ENCODE results near the gene KCNG2.

KCNG2 gene

DNA sequence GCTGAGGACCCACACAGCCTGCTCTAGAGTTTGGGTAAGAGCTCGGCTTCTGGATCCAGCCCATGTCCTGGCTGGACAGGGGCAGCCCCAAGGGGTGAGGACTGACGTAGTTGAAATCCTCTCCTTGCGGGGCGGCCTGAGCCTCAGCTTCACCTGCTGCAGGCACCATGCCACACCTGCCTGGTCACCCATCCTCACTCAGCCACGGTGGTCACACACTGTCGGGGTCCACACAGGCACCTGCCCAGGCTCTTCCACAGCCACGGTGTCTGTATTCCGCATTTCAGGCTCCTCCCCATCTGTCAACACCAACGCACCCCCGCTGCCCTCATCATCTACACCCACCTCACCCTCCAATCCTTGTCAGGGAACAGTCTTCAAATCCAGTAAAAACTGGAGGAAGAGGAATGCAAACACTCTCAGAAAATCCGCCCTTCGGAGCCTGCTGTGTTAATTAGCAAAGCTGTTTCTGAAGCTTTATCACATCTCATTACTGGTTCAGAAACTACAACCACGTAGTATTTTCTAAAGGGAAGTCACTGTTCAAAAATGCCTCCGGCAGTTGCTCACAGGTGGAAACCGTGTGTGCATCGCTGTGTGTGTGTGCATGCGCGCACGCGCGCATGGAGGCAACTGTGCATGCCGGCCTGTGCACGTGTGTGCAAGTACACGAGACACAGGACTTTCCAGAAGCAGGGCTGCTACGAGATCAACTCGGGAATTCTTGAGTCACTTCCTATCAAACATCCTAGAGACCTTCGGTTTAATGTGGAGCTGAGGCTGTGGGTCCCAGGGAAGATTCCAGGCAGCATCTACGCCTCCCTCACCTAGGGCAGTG, 115.5 kb downstream of the KCNG2 start:
- no peak for DNase-seq

DNA sequence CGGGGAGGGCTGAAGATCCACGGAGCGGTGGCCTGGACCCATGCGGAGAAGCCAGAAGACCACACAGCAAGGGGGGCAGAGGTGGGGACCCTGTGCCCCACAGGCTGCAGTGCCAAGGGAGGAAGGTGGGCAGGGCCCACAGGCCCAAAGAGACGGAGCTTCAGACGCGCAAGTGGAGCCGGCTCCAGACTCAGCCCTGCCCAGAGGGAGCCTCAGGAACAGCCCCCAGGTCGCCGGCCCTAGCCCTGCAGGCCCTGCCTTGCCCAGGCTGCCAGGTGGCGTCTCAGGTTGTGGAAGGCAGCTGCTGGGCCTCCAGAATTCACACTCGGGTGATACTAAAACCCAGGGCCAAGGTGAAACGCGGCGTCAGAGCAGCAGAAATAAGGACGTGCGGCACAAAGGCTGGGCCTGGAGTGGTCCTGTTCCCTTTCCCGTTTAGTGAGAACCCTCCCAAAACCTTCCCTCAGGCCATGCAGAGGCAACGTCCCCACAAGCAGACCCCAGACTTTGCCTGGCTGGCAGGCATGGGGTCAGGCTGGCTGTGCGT, 116.9 kb downstream of the KCNG2 start:
- DNase-seq = no peak

DNA sequence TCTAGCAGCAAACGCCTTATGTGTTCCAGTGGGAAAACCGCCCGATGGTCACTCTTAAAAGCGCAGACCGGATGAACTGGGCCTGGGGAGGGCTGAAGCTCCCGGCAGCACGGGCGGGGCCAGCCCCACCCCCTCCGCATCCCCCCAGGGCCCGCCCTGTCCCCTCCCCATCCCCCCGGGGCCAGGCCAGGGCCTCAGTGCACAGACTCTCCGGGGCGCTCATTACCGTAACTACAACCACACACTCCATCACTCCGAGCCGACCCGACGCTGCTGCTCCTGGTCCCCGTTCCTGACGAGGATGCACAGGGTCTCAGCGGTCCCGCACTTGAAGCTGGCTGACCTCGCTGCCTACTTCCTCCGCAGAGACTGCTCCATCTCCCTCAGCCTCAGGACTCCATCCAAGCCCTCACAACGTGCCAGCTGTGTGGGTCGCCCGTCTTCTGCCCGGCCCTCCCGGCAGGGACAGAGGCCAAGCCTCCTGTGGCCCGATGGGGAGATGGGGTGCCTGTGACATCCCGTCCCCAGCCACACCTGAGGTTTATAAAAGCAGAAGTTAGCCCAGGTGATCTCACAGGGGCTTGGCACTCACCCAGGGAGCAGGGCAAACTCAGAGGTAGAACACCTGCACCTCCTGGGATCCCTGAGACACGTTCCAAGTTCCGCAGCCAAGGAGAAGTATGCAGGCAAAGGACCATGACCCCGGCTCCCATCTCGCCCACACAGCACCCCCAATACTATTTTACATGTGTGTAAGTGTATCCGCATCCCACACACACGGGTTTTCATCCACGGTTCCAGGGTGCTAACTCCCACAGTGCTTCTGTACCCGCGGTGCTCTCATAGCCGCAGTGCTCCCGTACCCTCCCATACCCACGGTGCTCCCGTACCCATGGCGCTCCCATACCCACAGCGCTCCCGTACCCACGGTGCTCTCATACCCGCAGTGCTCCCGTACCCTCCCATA, 117.7 kb downstream of the KCNG2 start:
- DNase-seq = no peak

DNA sequence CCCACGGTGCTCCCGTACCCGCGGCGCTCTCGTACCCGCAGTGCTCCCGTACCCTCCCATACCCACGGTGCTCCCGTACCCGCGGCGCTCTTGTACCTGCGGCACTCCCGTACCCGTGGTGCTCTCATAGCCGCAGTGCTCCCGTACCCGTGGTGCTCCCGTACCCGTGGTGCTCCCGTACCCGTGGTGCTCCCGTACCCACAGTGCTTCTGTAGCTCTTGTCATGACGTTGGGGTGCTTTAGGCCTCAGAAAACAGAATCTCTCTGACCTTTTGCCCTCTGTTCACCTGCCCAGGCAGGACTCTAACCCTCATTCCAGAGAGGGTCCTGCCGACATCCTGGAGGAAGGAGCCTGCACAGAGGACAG, 118.4 kb downstream of the KCNG2 start:
- DNase-seq = no peak

DNA sequence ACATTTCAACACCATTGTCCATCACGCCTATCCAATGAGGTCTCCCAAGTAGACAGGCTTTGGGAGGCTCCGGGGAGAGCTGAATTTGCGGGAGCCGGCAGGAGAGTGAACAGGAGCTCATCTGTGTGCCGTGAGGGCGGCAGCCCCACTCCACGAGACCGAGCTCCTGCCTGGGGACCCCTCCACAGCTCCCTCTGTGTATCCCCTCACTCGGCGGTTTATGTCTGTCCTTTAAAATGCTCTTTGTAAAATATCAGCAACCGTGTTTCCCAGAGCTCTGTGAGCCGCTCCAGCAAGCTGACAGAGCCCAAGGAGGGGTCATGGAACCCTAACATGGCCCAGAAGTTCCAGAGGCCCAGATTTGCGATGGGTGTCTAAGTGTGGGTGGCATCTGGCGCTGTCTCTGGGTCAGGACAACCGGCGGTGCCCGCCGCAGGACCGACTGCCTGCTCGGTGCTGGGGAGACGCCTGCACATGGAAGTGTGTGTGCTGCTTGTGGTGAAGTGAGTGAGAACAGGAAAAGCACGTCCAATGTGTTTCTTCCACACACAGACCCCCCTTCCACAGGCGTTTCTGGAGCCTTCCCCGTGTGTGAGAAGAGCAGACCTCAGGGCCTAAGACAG, 118.9 kb downstream of the KCNG2 start:
- DNase-seq = no peak

DNA sequence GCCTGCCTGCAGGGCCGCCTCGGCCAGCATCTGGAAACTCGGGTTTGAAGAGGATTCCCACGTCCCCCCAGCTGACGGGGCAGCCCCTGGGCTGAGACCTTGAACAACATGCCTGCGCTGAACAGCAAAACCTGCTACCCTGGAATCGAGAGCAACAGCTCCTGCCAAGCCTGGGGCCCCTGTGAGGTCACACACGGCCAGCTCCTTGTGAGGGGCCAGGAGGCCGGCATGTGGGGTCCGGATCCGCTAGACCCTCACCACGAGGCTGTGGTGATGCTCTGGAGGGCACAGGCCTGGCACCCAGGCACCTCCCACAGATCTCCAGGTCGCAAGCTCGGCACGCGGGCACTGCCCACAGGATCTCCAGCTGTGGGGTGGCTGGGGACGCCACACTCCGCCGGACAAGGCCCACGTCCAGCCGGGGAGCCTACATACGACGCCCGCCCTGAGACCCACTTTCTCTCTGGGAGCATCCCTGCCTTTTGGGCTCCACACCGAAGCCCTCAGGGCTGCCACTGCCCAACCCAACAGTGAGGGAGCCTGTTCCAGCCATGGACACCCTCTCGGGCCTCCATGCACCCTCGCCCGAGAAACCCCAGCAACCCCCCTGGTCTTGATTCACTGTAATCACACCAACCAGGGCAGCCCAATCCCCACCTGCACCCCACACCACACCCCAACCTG, 119.6 kb downstream of the KCNG2 start:
- DNase-seq = no peak

DNA sequence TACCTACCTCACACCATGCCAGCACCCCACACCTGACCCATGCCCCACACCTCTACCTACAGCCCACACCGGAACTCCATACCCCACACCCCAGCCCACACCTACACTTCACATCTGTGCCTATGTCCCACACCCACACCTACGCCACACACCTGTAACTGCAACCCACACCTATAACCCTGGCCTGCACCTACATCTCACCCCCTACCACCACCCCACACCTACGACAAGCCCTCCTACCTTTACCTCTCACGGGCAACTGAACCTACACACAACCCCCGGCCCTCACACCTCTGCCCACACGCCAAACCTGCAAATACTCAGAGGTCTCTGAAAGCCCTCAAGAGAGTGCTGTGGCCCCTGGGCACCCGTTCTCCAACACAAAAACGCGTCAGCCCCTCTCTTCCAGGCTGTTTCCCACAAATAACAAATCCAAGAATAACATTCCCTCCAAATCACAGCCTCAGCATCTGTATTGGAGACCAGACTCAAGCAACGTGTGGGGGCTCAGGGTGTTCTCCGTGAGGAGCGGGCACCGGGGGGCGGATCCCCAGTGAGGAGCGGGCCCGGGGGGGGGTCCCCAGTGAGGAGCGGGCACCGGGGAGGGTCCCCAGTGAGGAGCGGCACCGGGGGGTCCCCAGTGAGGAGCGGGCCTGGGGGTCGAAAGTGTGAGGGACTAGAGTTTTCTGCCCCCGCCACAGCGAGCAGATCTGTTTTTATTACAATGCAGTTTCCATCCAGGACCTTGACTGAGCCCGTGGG, 120.3 kb downstream of the KCNG2 start:
- no peak for DNase-seq

DNA sequence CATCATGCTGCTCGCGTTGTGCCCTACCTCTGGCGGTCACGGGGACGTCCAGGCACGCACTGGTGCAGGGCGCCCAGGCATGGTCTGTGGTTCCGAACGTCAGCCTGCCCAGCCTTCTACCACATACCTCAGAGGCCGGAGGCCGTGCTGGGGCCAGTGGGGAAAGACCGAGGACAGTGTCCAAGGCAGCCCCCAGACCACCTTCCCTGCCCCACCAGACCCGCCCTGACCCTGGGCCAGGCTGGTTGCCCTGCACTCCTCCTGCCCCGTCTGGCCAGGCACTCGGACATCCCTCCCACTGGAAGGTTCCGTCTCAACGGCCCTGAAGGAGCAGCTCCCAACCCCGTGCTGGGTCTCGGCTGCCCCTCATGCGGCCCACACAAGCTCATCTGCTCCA, 120.9 kb downstream of the KCNG2 start:
- DNase-seq = no peak

DNA sequence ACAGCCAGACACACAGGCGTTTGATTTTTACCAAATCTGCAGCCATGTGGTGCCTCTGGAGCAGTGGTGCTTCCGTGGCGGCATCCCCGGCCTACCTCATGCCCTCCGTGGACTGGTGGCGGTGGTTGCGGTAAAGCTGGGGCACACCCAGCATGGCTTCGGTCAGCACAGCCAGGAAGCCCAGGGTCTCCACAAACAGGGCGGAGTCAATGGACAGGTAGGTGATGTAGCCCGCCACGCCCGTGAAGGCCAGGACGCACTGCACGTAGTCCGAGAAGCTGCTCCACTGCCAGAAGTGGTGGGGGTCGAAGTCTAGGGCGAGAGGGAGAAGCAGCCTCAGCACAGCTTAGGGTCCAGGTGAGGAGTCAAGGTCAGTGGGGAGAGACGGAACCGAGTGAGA, 121.4 kb downstream of the KCNG2 start:
- DNase-seq = no peak

DNA sequence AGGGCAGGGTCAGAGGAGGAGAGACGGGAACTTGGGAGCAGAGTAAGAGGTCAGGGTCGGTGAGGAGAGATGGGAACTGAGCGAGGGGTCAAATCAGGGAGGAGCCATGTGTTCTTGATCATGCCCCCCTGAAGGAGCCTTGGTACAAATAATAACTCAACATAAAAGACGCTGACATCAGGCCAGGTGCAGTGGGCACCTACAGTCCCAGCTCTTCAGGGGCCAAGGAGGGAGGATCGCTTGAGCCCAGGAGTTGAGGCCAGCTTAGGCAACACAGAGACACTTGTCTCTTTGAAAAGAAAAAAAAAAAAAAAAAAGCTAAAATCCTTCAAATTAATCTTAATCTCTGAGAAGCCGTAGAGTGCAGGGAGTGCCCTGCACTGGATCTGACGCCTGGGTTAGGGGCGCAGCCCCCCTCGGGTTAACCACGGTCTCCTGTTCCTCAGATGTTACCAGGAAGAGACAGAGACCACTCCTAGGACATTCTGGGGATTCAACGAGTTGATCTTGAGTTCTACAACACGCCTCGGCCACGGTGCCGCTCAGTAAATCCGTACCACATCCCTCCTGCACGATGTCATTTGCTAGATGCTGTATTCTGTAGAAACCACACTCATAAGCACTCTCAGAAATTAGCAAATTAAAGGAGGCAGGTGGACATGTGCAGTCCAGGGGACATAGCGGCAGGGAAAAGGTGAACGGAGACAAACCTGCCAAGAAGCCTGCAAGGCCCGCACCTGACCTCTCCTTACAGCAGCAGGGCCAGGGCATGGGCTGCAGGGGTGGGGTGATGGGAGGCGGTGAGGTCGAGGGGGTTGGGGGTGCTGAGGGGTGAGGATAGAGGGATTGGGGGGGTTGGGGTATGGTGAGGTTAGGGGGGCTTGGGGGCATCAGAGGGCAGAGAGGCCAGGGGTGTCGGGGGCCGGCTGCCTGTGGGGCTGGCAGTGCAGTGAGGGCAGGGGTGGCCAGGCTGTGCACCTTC, 124.5 kb downstream of the KCNG2 start:
- DNase-seq = no peak

DNA sequence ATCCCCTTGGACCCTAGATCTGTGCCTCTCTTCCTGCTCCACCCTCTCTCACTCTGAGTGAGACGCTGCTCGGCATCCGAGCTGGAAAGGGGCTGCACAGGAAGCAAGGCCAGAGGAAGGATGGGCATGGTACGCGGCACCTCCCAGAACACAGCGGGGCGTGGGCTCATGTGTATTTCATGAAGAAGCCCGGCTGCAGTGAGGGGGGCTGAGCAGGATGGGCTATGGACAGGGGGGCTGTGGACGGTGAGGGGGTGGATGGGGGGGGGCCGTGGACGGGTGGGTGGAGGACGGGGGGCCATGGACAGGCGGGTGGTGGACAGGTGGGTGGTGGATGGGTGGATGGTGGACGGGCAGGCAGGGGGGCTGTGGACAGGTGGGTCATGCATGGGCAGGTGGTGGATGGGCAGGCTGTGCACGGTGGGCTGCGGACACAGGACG, 125.3 kb downstream of the KCNG2 start:
- DNase-seq = no peak

DNA sequence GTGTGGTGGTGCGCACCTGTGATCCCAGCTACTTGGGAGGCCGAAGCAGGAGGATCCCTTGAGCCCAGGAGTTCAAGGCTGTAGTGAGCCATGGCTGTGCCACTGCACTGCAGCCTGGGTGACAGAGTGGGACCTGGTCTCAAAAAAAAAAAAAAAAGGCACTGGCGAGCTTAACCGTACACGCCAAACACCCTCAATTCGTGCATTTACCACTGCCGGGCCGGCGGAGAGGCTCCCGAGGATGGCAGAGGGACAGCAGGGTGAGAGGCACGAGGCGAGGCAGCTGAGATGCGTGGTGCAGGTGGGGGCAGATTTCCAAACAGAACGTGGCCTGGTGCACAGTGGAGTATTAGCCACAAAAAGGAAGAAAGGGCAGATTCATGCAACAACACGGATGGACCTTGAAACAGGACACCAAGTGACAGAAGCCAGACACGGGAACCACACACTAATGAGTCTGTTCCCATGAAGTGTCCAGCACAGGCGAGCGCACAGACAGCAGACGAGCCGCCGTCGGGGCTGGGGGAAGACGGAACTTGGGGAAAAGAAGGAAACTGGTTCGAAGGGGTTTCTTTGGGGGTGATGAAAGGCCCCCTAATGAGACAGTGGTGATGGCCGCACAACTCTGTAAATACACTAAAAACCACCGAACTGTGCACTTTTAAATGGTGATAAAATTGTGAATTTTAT, 126.3 kb downstream of the KCNG2 start:
- DNase-seq = no peak

DNA sequence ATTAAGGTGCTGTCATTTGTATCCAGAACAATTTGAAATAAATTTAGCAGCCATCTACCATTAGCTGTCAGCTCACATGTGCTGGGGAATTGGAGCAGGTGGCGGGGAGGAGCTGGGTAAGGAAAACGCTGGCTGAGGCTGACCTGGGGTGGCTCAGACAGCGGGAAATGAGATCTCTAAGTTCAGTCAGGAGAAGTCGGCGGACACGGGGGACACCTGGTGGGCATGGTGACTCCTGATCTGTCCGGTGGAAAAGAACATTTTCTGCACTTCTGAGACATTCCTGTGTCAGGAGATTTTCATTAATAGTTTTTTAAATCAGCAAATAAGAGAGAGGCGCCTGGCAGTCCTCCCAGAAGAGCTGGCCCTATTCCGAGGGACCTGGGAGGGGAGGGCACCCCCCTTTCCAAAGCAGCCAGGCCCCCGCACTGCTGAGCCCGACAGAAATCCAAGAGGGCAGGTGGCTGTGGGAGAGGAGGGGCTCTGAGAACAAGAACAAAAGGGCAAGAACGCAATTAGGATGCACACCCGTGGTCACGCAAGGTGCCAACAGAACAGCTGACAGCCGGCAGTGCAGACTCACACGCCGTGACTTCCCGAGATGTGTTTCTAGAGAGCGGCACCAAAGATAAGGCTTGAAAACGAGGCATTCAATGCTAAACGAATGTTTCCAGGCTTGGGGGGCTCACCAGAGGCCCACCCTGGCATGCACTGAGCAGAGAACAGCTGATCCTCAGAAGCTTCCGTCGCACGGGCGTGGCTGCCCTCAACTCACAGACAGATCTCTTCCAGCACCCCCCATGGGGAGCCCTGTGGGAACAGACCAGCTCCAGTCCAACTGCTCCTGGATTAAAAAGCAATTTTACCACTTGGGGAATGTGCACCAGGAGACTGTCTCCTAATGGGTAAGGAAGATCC, 127.3 kb downstream of the KCNG2 start:
- DNase-seq = peak; percentile 38 to 62

DNA sequence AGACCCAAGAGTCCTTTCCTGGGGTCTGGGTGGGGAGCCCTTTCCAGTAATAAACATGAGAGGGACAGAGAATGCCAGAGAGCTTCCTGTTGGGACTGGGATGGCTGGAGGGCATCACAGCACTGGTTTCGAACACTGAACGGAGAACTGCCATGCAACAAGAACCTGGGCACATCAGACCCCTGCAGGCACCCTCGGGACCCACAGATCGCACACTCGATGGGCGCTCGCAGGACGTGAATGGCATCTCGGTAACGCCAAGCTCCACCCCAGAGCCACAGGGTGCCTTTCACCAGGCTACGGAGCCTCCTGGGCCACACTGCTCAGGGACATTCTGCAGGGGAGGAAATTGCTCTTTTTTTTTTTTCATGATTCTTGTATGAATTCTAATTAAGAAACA, 128.6 kb downstream of the KCNG2 start:
- no peak for DNase-seq

DNA sequence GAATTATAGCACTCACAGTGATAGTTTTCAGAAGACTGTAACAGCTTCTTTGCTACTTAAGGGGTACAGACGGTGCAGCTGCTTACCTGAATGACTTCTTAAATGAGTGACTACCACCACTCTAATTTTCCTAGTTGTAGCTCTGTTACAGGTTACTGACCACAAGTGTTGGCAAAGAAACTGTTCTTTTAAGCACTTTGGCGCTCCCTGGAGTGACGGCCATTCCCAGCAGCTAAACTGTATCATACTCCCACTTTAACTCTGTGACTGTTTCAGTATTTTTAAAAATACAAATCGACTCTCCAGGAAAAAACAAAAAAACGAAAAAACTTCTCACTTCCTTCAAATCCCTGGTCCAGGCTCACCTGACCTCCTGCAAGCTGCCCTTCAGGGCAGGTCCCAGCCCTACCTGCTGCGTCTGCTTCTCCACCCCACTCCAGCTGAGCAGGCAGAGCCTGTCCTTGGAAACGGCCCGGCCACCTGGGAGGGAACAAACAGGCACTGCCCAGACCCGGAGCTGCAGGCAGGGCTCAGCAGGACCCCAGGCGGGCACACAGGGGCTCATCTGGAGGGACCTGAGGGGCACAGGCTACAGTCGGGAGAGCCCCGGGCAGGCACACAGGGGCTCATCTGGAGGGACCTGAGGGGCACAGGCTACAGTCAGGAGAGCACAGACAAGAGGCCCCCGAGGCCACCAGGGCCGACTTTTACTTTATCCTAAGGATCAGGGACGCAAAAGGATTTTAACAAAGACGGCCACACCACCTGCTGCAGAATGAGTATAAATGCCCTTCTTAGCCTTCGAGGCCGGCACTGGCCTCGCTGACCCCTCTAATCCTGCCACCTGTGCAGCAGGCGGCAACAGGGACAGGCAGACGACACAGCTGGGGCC, 129.2 kb downstream of the KCNG2 start:
- no peak for DNase-seq

DNA sequence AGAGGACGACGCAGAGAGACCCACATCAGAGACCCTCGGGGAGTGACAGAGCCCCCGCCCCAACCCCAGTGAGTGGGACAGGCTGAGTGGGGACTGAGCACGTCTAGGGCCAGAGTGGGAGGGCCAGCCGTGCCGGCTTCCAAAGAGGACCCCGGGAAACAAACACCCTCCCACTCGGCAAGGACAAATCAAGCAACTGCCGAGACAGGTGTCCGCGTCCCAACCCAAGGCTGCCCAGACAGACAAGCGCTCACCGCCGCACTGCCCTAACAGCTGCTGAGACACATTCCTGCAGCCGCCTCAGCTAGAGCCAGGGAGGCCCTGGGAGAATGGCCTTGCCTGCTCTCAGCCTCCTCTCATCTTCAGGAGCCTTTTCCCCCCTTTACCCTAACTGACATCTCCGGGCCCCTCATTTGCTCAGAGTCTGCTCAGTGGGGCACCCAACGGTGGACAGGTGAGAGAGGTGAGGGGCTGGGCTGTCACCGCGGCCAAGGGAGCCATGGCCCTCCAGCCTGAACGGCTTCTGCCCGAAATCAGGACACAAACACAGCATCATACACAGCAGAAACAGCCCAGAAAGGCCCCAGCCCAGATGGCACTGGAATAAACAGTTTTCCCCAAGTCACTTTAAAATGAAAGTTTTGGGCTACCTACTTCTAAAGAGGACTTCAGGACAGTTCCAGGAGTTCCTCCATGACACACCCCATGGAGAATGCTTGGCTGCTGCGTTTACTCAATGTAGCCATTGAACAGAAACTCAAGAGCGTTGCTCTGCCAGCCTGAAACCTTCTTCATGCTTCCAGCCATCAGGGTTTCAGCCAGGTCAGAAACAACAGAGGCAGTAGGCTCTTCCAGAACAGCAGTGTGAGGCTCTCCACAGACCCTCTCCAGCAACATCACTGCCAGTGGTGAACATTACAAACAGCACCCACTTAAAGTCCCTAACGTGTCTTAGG, 130.1 kb downstream of the KCNG2 start:
- no peak for DNase-seq

Measured in hippocampal formation (tissue), 2 donors.